ENCODE data around the gene TRIM3.

DNA sequence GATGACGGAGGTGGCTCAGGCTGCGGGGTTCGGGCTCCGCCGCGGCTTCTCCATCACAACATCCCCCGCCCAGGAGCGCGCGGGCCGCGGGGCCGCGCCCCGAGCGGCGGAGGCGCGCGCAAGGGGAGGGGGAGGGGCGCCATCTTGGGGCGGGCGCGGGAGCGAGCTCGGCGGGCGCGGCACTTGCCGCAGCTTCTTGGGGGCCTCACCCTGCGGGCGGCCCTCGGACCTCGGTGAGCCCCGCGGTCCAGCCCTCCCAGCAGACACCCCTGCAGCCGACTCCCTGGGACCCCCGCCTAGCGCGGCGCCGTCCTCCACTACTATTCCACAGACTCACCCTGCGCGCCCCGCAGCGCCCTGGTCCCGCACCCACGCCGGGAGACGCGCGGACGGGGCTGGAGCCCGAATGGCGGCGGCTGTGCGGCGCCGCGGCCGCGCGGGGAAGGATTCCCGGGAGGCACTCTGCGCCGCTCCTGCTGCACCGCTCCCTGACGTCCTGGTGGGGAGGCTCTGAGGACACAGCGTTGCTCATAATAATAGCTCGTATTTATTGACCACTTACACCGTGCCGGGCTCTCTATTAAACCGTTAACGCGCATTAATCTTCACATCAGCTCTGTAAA, 54.6 kb downstream of the TRIM3 start, which contains the start of gene APBB1:
- TF ChIP-seq, protein P1, sequence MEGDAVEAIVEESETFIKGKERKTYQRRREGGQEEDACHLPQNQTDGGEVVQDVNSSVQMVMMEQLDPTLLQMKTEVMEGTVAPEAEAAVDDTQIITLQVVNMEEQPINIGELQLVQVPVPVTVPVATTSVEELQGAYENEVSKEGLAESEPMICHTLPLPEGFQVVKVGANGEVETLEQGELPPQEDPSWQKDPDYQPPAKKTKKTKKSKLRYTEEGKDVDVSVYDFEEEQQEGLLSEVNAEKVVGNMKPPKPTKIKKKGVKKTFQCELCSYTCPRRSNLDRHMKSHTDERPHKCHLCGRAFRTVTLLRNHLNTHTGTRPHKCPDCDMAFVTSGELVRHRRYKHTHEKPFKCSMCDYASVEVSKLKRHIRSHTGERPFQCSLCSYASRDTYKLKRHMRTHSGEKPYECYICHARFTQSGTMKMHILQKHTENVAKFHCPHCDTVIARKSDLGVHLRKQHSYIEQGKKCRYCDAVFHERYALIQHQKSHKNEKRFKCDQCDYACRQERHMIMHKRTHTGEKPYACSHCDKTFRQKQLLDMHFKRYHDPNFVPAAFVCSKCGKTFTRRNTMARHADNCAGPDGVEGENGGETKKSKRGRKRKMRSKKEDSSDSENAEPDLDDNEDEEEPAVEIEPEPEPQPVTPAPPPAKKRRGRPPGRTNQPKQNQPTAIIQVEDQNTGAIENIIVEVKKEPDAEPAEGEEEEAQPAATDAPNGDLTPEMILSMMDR (conservative IDR thresholded peaks at IDR 0.05; ENCODE audit: low read depth, low read length), result no peak
- no peak for TF ChIP-seq EZH2 (IDR thresholded peaks at IDR 0.05; ENCODE audit: borderline replicate concordance, low read depth, low read length, poor library complexity, severe bottlenecking)
